ENCODE results near the gene AGAP2.

AGAP2 gene

GRCh38 chr12:57744777-57745484, 6.4 kb upstream of the AGAP2 start, which contains the start of gene TSPAN31:
Gene TSPAN31 (plus strand): TSS chr12:57745039. CDS start chr12:57745155, 116 bp downstream.
- DNase-seq (ENCODE audit: low read depth): peak; percentile 98
- H3K4me3 ChIP-seq (ENCODE audit: low read length): peak within 1 kb of the TSS; percentile 99
- TF ChIP-seq, protein P1, sequence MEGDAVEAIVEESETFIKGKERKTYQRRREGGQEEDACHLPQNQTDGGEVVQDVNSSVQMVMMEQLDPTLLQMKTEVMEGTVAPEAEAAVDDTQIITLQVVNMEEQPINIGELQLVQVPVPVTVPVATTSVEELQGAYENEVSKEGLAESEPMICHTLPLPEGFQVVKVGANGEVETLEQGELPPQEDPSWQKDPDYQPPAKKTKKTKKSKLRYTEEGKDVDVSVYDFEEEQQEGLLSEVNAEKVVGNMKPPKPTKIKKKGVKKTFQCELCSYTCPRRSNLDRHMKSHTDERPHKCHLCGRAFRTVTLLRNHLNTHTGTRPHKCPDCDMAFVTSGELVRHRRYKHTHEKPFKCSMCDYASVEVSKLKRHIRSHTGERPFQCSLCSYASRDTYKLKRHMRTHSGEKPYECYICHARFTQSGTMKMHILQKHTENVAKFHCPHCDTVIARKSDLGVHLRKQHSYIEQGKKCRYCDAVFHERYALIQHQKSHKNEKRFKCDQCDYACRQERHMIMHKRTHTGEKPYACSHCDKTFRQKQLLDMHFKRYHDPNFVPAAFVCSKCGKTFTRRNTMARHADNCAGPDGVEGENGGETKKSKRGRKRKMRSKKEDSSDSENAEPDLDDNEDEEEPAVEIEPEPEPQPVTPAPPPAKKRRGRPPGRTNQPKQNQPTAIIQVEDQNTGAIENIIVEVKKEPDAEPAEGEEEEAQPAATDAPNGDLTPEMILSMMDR (conservative IDR thresholded peaks at IDR 0.05; ENCODE audit: low read length): no peak

- DNase-seq (ENCODE audit: low read depth): peak; percentile 82
- peak overlapping the region; percentile 99 for H3K4me3 ChIP-seq (ENCODE audit: low read length)
- TF ChIP-seq, protein P1 (conservative IDR thresholded peaks at IDR 0.05; ENCODE audit: low read length): no peak
Measured at GRCh38 chr12:57744194-57744776, 5.7 kb upstream of the AGAP2 start.

- DNase-seq (ENCODE audit: low read depth): no peak
- TF ChIP-seq, protein P1 (conservative IDR thresholded peaks at IDR 0.05; ENCODE audit: low read length): no peak
- no peak overlapping the region for H3K4me3 ChIP-seq (ENCODE audit: low read length)
Measured at GRCh38 chr12:57743769-57744168, 5.2 kb upstream of the AGAP2 start.

DNA sequence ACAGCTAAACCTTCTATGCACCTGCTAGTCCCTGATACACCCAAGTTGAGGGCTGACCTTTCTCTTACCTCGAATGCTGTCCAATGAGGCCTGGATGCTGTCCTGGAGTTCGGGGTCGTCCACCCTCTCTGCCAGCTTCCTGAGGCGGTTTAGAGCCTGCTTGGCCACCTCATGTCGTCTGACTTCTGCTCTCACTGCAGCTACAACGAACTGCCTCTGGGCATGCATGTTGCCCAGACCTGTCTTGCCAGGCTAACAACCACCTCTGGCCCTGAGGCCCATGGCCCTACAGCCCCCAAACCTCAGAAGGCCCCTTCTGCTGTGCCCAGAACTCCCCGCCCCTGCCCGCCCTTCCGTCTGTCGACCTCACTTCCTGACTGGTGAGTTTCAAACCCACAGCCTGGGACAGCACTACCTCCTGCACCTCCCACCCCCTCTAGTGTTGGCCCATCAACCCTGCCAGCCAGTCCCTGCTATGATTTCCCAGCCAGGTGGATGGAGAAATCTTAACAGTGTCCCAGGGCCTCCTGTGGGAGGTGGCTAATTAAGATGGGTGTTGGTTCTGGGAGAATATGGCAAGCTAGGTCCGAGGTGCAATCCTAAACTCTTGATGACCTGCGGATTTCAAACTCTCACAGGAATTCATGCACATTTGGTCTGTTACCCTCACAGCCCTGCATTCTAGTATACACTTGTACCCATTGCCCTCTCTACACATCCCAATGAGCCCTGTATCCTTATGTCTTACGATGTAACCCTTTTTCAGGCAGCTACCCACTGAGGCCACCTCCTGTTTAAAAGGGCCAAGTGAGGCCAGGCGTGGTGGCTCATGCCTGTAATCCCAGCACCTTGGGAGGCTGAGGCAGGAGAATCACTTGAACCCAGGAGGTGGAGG, 3.5 kb upstream of the AGAP2 start:
- no peak for DNase-seq (ENCODE audit: low read depth)
- no peak overlapping the region for H3K4me3 ChIP-seq (ENCODE audit: low read length)
- TF ChIP-seq, protein P1 (conservative IDR thresholded peaks at IDR 0.05; ENCODE audit: low read length): no peak

DNA sequence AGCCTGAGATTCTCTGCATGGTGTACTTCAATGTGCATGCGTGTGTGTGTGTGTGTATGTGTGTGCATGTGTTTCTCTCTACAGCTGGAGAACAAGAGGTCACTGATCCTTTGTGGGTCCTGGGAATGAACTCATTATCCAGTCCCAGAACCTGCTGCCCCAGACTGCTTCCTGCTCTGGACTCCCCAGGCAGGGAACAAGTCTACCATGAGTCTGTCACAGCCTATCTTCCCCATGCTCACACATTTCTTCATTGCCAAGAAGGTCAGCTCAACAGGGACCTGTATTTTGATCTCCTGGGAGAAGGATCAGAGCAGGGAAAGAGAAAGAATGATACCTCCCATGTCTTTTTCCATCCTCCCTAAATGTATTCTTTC, 2.9 kb upstream of the AGAP2 start:
- DNase-seq (ENCODE audit: low read depth): no peak
- TF ChIP-seq, protein P1 (conservative IDR thresholded peaks at IDR 0.05; ENCODE audit: low read length): no peak
- no peak overlapping the region for H3K4me3 ChIP-seq (ENCODE audit: low read length)

- TF ChIP-seq, protein P1 (conservative IDR thresholded peaks at IDR 0.05; ENCODE audit: low read length): no peak
- no peak overlapping the region for H3K4me3 ChIP-seq (ENCODE audit: low read length)
- DNase-seq (ENCODE audit: low read depth): no peak
Measured at GRCh38 chr12:57740656-57741412, 2.3 kb upstream of the AGAP2 start.
